Measurements from ENCODE around the gene PRPSAP1. TPM values are rescaled to one million over a fixed set of nuclear protein-coding genes. Genes with fewer than 3 reads are reported as not detected.

The PRPSAP1 gene
- total and polyA plus RNA-seq, 2 of the 8 experiments (the other 6 are each of a cell fraction or from before 2014, with no cell fraction given) = 32.0 to 54.2 TPM

DNA sequence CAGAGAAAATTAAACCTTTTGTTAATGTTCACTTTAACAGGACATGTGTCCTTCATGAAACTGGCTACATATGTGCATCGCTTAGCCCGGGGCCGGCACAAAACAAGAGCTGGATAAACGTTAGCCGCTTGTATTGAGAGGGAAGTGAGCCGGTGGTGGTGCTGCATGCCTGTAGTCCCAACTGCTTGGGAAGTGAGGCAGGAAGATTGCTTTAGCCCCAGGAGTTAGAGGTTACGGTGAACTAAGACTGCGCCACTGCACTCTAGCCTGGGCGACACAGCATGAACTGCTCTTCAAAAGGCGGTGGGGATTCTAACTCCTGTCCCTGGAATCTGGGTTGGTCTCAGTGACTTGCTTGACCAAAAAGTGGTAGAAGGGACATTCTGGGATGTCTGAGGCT lies 15.7 kb upstream of the PRPSAP1 start:
- Histone ChIP-seq H4K8ac (ENCODE audit: extremely low read depth, insufficient read depth, low read length) (no peak overlapping the region), H3K56ac (replicated peaks; ENCODE audit: insufficient read length, low read depth, low read length) (no peak overlapping the region), H3K79me2 (ENCODE audit: control insufficient read depth in 1 of 2, insufficient read depth in 2 of 2, low read length in 2 of 2) (no peaks in the 10 kb centered on the region), H3K14ac (ENCODE audit: insufficient read length) (no peak overlapping the region), H2BK12ac (ENCODE audit: low read depth, low read length) (no peak overlapping the region), H2AFZ (ENCODE audit: low read length) (no peak overlapping the region), H3K4me2 (ENCODE audit: insufficient read depth in 1 of 2, low read depth in 2 of 2, low read length in 2 of 2) (no peak overlapping the region), H3K27me3 (replicated peaks in 1 of 4; ENCODE audit: control insufficient read depth in 3 of 4, extremely low read depth in 1 of 4, insufficient read depth in 3 of 4, low read length in 3 of 4) (no peaks in the 10 kb centered on the region), H3K36me3 (ENCODE audit: control insufficient read depth in 2 of 4, insufficient read depth in 4 of 4, low read length in 3 of 4) (no peaks in the 10 kb centered on the region; a peak in 1 of 8 replicates), H4K20me1 (replicated peaks in 1 of 2; ENCODE audit: control insufficient read depth in 1 of 2, insufficient read depth in 2 of 2, low read length in 2 of 2) (no peaks in the 10 kb centered on the region), H3K27ac (ENCODE audit: low read depth, low read length) (no peak overlapping the region), H2BK120ac (replicated peaks; ENCODE audit: low read depth, low read length) (no peak overlapping the region), H3K18ac (ENCODE audit: extremely low read depth, low read length) (no peak overlapping the region; the same call in 1 of the 2 replicates), H2BK20ac (ENCODE audit: low read length) (no peak overlapping the region), H3K9me3 (ENCODE audit: insufficient read depth in 2 of 2, low read depth in 1 of 2, low read length in 1 of 2) (no peaks in the 10 kb centered on the region), H3K23ac (ENCODE audit: insufficient read length) (no peak overlapping the region), H3K4me3 (ENCODE audit: extremely low read depth in 1 of 4, insufficient read depth in 2 of 4, low read depth in 3 of 4, low read length in 4 of 4) (no peak overlapping the region), H2BK15ac (ENCODE audit: low read length) (no peak overlapping the region), H2BK5ac (ENCODE audit: low read depth, low read length) (no peak overlapping the region), H3K4ac (replicated peaks; ENCODE audit: insufficient read length, low read depth, low read length) (no peak overlapping the region), H2AK5ac (ENCODE audit: low read depth, low read length) (no peak overlapping the region), H3K23me2 (ENCODE audit: low read depth, low read length) (no peaks in the 10 kb centered on the region), H4K91ac (replicated peaks; ENCODE audit: insufficient read length, low read length) (no peak overlapping the region), H3K79me1 (ENCODE audit: low read depth, low read length) (no peaks in the 10 kb centered on the region), H4K5ac (ENCODE audit: insufficient read length, low read depth, low read length) (no peak overlapping the region), H3K4me1 (replicated peaks in 1 of 4; ENCODE audit: control insufficient read depth in 3 of 4, insufficient read depth in 4 of 4, low read length in 3 of 4) (peaks cover 0 to 4% (median 3%) of the 10 kb centered on the region in 4 experiments; a peak in 3 of 7 replicates), H3K9ac (replicated peaks in 1 of 4; ENCODE audit: extremely low read depth in 1 of 4, low read depth in 3 of 4, low read length in 3 of 4) (no peak overlapping the region)
- ChIA-PET CTCF (ENCODE audit: partially characterized antibody) (interaction anchor here (0.7 to 29.3 kb wide), 14 partner anchors 8 to 216 kb away, joined by 3 to 635 read pairs (median 6); partner anchors contain the start of genes PRPSAP1, QRICH2 and SPHK1), POLR2A (ENCODE audit: partially characterized antibody) (no interaction called here)
- DNase-seq (ENCODE audit: low read depth in 1 of 2, low spot score in 2 of 2) (no peak), FAIRE-seq (no peak)
- 92% methylated on average over 10 of the region's 10 CpGs; no CpG with 5 or more reads in 1 of the 2 experiments for WGBS, 2 experiments (ENCODE audit: extremely low coverage in 1 of 2, insufficient coverage in 1 of 2, insufficient read length in 1 of 2, insufficient replicate concordance in 2 of 2, low coverage in 1 of 2, low lambda C conversion rate in 2 of 2, missing lambda C conversion rate in 1 of 2)
- TF ChIP-seq SP2 (IDR thresholded peaks at IDR 0.05; ENCODE audit: low read length) = no peak
- TF ChIP-seq, protein P1, sequence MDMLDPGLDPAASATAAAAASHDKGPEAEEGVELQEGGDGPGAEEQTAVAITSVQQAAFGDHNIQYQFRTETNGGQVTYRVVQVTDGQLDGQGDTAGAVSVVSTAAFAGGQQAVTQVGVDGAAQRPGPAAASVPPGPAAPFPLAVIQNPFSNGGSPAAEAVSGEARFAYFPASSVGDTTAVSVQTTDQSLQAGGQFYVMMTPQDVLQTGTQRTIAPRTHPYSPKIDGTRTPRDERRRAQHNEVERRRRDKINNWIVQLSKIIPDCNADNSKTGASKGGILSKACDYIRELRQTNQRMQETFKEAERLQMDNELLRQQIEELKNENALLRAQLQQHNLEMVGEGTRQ (IDR thresholded peaks at IDR 0.05; ENCODE audit: low read length) = no peak
- no peak for TF ChIP-seq BCL11A (IDR thresholded peaks at IDR 0.05; ENCODE audit: low read depth in 2 of 2, low read length in 2 of 2)
- TF ChIP-seq, protein P2, sequence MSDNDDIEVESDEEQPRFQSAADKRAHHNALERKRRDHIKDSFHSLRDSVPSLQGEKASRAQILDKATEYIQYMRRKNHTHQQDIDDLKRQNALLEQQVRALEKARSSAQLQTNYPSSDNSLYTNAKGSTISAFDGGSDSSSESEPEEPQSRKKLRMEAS (IDR thresholded peaks at IDR 0.05) = no peak
- no peak for TF ChIP-seq RAD21 (IDR thresholded peaks at IDR 0.05 in 1 of 2, conservative IDR thresholded peaks at IDR 0.05 in 1 of 2; ENCODE audit: low read depth in 2 of 2, low read length in 2 of 2)
- no peak for TF ChIP-seq TEAD4 (IDR thresholded peaks at IDR 0.05; ENCODE audit: low read depth, low read length)
- TF ChIP-seq GABPA (IDR thresholded peaks at IDR 0.05; ENCODE audit: borderline replicate concordance, insufficient read depth, low read length) = no peak
- no peak for TF ChIP-seq PHF8 (conservative IDR thresholded peaks at IDR 0.05; ENCODE audit: low read depth, low read length)
- no peak for TF ChIP-seq CBX5 (IDR thresholded peaks at IDR 0.05; ENCODE audit: low read depth, low read length)
- TF ChIP-seq NANOG (IDR thresholded peaks at IDR 0.05; ENCODE audit: insufficient read depth, low read depth, low read length, poor library complexity, severe bottlenecking) = no peak
- TF ChIP-seq RBBP5 (IDR thresholded peaks at IDR 0.05; ENCODE audit: borderline replicate concordance, low read depth, low read length) = no peak
- TF ChIP-seq CHD2 (IDR thresholded peaks at IDR 0.05; ENCODE audit: low read length) = no peak
- TF ChIP-seq JUND (IDR thresholded peaks at IDR 0.05; ENCODE audit: low read length) = no peak
